Frontal cortex (tissue), 4 donors: ENCODE results near the gene GAL3ST3. TPM values are rescaled to one million over a fixed set of nuclear protein-coding genes. Genes with fewer than 3 reads are reported as not detected.

Experiments
- DNase-seq, 2 donors: peaks; one replicate each; pipeline ENCODE4 v3.0.0; 2012; ENCODE audit warnings: low spot score in 2 of 2
- FAIRE-seq: peaks from 2 replicates; lab custom pipeline; 2012; peaks lifted over from hg19 to GRCh38; lab: Jason Lieb, UNC
- total RNA-seq: library from RNA; depleted of rRNA; stranded (reverse); fragments of >200 nt; gene quantifications from one replicate; pipeline ENCODE4 v1.2.3, GENCODE V29; 2014
- donor health status: control.
- donor health status: control.
- donor health status: control.

GAL3ST3 gene
- total RNA-seq, 1 donor from 2014 or later, result 10.6 TPM

DNA sequence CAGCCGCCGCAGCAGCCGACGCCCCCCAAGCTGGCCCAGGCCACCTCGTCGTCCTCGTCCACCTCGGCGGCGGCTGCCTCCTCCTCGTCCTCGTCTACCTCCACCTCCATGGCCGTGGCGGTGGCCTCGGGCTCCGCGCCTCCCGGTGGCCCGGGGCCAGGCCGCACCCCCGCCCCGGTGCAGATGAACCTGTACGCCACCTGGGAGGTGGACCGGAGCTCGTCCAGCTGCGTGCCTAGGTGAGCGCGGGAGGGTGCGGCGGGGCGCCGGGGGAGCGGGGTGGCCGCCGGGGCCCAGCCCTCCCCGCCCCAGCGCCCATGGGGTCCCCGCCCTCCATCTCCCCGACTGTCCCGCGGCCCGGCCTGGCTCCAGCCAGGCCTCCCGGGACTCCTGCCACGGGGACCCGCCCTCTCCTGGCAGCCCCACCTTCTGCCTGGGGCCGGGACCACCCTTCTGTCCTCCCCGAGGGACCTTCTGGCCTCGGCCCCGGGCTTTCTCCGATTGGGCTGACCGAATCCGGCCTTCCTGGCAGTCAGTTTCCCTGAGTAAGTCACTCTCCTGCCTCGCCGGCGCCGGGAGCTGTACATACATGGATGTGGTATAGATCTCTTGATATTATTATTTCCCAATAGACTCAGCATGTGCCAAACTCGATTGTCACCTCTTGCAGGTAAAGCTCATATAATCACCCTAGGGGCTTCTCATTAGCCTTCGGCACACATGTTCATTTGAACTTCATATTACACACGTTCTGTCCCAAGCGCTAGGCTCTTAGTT lies 21.8 kb upstream of the GAL3ST3 start:
- no peak for FAIRE-seq
- peak; percentile 43 to 50 for DNase-seq

- FAIRE-seq, result no peak
- peak; percentile 91 to 95 for DNase-seq
These were observed 21.0 kb upstream of the GAL3ST3 start, which contains the start of gene PACS1 for GRCh38 chr11:66069715-66070603. PACS1 (plus strand) TSS chr11:66070272; CDS start chr11:66070487, 215 bp downstream.

DNA sequence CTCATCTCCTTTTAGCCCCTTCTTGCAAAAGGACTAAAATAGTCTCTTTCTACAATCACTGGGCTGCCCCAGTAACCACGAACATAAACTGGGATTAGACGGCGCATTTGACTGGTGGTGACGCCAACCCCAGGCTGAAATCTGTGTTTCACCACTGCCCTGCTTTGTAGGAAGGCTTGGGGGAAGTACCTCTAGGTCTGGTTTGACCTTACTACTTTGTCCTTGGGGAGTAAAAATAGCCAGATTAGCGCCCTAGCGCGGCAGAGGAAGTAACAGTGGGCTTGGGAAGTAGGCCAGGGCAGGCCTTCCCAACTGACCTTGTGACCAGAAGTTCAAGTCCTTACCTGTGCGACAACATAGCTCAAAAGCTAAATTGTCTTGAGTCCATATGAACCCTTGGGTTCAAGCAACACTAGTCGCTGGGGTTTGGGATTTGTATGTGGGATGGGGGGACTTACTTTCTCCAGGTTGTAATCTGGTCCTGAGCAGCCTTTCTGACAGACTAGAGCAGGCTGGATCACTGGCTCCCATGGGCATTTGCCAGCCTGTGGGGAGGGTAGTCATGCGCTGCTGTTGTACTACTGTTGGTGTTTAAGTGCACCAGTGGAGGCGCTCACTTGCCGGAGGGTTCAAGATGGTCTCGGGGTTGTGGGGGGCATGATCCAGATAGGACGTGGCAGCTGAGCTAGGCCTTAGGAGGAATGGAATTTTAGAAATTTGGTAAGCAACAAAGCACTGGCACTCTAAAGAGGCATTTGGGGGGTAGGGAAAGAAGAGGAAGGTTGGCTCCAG lies 20.2 kb upstream of the GAL3ST3 start:
- FAIRE-seq (no peak), DNase-seq (peak; percentile 52 to 55)

DNA sequence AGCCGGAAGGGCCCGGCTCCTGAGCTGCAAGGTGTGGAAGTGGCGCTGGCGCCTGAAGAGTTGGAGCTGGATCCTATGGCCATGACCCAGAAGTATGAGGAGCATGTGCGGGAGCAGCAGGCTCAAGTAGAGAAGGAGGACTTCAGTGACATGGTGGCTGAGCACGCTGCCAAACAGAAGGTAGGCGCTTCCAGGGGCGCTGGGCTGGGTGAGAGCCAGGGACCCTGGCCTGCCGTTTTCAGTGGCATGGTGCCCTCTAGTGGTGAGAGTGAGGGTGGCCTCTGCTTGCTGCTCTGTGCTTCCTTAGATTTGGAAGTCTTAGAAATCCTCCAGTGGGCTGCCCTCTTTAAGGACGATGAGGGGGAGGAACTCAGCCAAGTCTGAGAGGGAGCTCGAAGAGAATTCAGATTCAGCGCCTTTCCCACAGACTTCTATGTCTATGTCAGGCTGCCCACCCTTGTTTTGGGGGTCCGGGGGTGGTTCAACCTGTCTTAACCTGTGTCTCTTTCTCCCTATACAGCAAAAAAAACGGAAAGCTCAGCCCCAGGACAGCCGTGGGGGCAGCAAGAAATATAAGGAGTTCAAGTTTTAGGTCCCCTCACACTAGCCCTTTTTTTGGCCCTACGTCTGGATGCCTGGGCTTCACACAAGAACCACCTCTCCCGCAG lies 19.3 kb upstream of the GAL3ST3 start:
- peak; percentile 54 to 70 for DNase-seq
- no peak for FAIRE-seq

GRCh38 chr11:66067640-66068039 lies 18.7 kb upstream of the GAL3ST3 start:
- FAIRE-seq (no peak), DNase-seq (no peak)

GRCh38 chr11:66066751-66067150 lies 17.8 kb upstream of the GAL3ST3 start:
- DNase-seq, result no peak

GRCh38 chr11:66064571-66064970 lies 15.6 kb upstream of the GAL3ST3 start:
- DNase-seq, result no peak
- FAIRE-seq, result no peak

More at GRCh38 chr11:66066751-66067150, 17.8 kb upstream of the GAL3ST3 start:
- FAIRE-seq, result no peak

- no peak for FAIRE-seq
- no peak for DNase-seq
These were observed 14.9 kb upstream of the GAL3ST3 start for GRCh38 chr11:66063900-66064299.

DNA sequence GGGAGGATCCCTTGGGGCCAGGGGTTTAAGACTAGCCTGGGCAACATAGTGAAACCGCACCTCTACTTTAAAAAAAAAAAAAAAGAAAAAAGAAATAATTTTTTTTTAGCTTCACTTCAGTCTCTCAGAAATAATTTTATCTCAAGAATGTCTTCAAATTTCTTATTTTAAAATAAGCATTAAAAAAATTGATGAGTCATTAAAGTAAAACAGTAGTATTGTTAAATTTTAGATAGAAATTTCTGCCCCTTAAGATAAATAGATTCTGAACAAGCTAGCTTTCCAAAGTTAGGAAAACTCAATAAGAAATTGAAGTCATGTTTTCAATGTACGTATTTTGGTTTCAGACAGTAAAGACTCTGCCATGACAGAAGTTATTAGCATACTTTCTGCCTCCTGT lies 13.4 kb upstream of the GAL3ST3 start:
- DNase-seq (no peak), FAIRE-seq (no peak)

GRCh38 chr11:66061268-66061667 lies 12.3 kb upstream of the GAL3ST3 start:
- FAIRE-seq, result no peak
- no peak for DNase-seq

GRCh38 chr11:66059966-66060680 lies 11.2 kb upstream of the GAL3ST3 start:
- no peak for FAIRE-seq
- DNase-seq, result no peak

- no peak for FAIRE-seq
- DNase-seq, result no peak
These were observed 7.5 kb upstream of the GAL3ST3 start for GRCh38 chr11:66056501-66056900.

DNA sequence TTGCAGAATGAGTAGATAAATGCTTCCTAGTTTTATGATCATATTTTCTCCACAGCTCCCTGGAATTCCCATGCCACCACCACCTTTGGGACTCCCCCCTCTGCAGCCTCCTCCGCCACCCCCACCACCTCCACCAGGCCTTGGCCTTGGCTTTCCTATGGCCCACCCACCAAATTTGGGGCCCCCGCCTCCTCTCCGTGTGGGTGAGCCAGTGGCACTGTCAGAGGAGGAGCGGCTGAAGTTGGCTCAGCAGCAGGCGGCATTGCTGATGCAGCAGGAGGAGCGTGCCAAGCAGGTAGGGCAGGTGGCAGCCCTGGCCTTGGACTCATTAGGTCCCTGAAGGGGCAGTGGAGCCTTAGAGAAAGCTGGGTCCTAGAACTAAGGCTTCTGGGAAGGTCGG lies 6.1 kb upstream of the GAL3ST3 start:
- DNase-seq (no peak), FAIRE-seq (no peak)

DNA sequence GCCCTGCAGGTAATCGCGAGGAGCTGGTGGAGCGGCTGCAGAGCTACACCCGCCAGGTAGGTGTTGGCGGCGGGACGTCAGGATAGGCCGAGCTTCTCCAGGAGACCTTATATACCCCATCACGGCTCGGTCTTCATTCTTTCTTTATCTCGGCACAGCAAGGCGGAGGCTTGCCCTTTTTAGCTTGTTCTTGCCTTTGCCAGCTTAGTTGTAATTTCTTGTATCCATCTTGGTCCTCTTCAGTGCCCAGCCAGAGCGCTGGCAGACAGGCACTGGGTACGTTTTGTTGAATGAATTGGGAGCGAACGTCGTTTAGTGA lies 3.7 kb upstream of the GAL3ST3 start:
- no peak for FAIRE-seq

GRCh38 chr11:66051766-66052663 lies 3.1 kb upstream of the GAL3ST3 start, which contains the start of gene SF3B2:
SF3B2 (plus strand) TSS chr11:66052364; CDS start chr11:66052385, 21 bp downstream.
- FAIRE-seq (no peak), DNase-seq (peak; percentile 98 to 99)

More for the DNA sequence above, 3.7 kb upstream of the GAL3ST3 start:
- DNase-seq, result no peak

- FAIRE-seq, result no peak
- DNase-seq, result no peak
These were observed 2.4 kb upstream of the GAL3ST3 start for GRCh38 chr11:66051371-66051765.

DNA sequence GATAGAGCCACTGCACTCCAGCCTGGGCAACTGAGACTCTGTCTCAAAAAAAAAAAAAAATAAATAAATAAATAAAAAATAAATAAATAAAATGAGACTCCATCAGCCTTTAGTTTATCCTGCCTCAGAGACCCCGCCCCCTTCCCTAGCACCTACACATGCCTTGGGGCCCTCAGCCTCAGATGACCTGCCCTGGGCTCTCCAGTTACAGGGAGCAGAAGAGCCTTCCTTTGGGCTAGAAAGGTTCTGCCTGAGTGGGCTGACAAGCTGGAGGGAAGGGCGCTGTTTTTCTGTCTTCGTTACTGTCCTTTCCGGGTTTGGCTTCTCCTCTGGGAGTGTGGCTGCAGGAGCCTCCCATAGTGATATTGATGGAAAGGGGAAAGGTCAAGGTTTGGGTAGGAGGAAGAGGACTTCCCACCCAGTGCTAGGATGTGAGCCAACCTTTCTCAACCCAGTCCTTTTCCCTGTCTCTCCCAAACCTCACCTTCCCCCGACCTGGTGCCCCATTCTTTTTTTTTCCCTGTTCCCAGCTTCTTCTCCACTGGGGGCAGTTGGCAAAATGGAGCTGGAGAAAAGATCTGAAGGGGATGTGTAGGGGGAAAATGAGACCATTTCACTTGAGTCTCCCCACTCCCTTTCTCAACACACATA lies 1.7 kb upstream of the GAL3ST3 start:
- DNase-seq (peak in 1 of 2 donors; percentile 46), FAIRE-seq (no peak)
